Measurements from ENCODE around the gene GAS1. TPM values are rescaled to one million over a fixed set of nuclear protein-coding genes. Genes with fewer than 3 reads are reported as not detected.

GAS1 gene
- total RNA-seq, 1 experiment from 2014 or later = 0.21 TPM

- intact Hi-C loops (cut with micrococcal nuclease; ENCODE audit: unreplicated experiment) = no loop called here
- Mint-ChIP-seq H3K27ac (ENCODE audit: unreplicated experiment) (no peak overlapping the region), H3K4me1 (ENCODE audit: low read depth, unreplicated experiment) (no peaks in the 10 kb centered on the region), H3K36me3 (ENCODE audit: insufficient read depth, unreplicated experiment) (no peaks in the 10 kb centered on the region), H3K9me3 (ENCODE audit: low read depth, unreplicated experiment) (no peaks in the 10 kb centered on the region), H3K27me3 (ENCODE audit: unreplicated experiment) (peaks cover 19% of the 10 kb centered on the region), H3K4me3 (ENCODE audit: low read depth, unreplicated experiment) (no peak overlapping the region)
- no peak for TF ChIP-seq CTCF (IDR thresholded peaks at IDR 0.05; ENCODE audit: unreplicated experiment)
- CTCF ChIA-PET = no interaction called here
- no TSS peak for BruUV-seq (replicated peaks)
- DNase-seq = no peak
These were observed 18.5 kb upstream of the GAS1 start for GRCh38 chr9:86965636-86966395.

GRCh38 chr9:86962692-86963091 lies 15.4 kb upstream of the GAS1 start:
- Mint-ChIP-seq H3K4me1 (ENCODE audit: low read depth, unreplicated experiment) (no peaks in the 10 kb centered on the region), H3K36me3 (ENCODE audit: insufficient read depth, unreplicated experiment) (no peaks in the 10 kb centered on the region), H3K4me3 (ENCODE audit: low read depth, unreplicated experiment) (no peak overlapping the region), H3K27me3 (ENCODE audit: unreplicated experiment) (no peaks in the 10 kb centered on the region), H3K27ac (ENCODE audit: unreplicated experiment) (no peak overlapping the region), H3K9me3 (ENCODE audit: low read depth, unreplicated experiment) (no peaks in the 10 kb centered on the region)
- intact Hi-C loops (cut with micrococcal nuclease; ENCODE audit: unreplicated experiment) = no loop called here
- BruUV-seq (replicated peaks) = no TSS peak
- no peak for TF ChIP-seq CTCF (IDR thresholded peaks at IDR 0.05; ENCODE audit: unreplicated experiment)
- DNase-seq = no peak
- CTCF ChIA-PET = no interaction called here

GRCh38 chr9:86960938-86961337 lies 13.6 kb upstream of the GAS1 start:
- CTCF ChIA-PET = no interaction called here
- Mint-ChIP-seq H3K27ac (ENCODE audit: unreplicated experiment) (no peak overlapping the region), H3K4me1 (ENCODE audit: low read depth, unreplicated experiment) (no peaks in the 10 kb centered on the region), H3K9me3 (ENCODE audit: low read depth, unreplicated experiment) (no peaks in the 10 kb centered on the region), H3K27me3 (ENCODE audit: unreplicated experiment) (no peaks in the 10 kb centered on the region), H3K36me3 (ENCODE audit: insufficient read depth, unreplicated experiment) (no peaks in the 10 kb centered on the region), H3K4me3 (ENCODE audit: low read depth, unreplicated experiment) (no peak overlapping the region)
- BruUV-seq (replicated peaks) = no TSS peak
- DNase-seq = no peak
- intact Hi-C loops (cut with micrococcal nuclease; ENCODE audit: unreplicated experiment) = no loop called here
- no peak for TF ChIP-seq CTCF (IDR thresholded peaks at IDR 0.05; ENCODE audit: unreplicated experiment)

GRCh38 chr9:86958203-86958602 lies 10.9 kb upstream of the GAS1 start:
- H3K4me1 Mint-ChIP-seq (ENCODE audit: low read depth, unreplicated experiment) = no peaks in the 10 kb centered on the region
- no TSS peak for BruUV-seq (replicated peaks)
- H3K27me3 Mint-ChIP-seq (ENCODE audit: unreplicated experiment) = peaks cover 25% of the 10 kb centered on the region
- CTCF ChIA-PET = no interaction called here
- H3K27ac Mint-ChIP-seq (ENCODE audit: unreplicated experiment) = no peak overlapping the region
- no peak for DNase-seq
- intact Hi-C loops (cut with micrococcal nuclease; ENCODE audit: unreplicated experiment) = no loop called here
- H3K4me3 Mint-ChIP-seq (ENCODE audit: low read depth, unreplicated experiment) = no peak overlapping the region
- TF ChIP-seq CTCF (IDR thresholded peaks at IDR 0.05; ENCODE audit: unreplicated experiment) = no peak
- no peaks in the 10 kb centered on the region for H3K36me3 Mint-ChIP-seq (ENCODE audit: insufficient read depth, unreplicated experiment)
- H3K9me3 Mint-ChIP-seq (ENCODE audit: low read depth, unreplicated experiment) = no peaks in the 10 kb centered on the region
